Endothelial cell of umbilical vein (primary cell): ENCODE measurements around the gene COLGALT1. TPM values are rescaled to one million over a fixed set of nuclear protein-coding genes. Genes with fewer than 3 reads are reported as not detected.

Experiments used
- BruUV-seq: library from RNA; stranded (reverse); fragments of 400-500 nt; replicated peaks from 2 replicates; lab custom pipeline; 2021; lab: Mats Ljungman, UMichigan
- CTCF ChIA-PET: fragments of 300-600, 350-600 bp; sonication (Branson Sonifier 250); formaldehyde crosslinking; loops from one replicate; lab custom pipeline; 2021; ENCODE audit warnings: antibody characterized with exemption, inconsistent platforms; lab: Charles Lee
- POLR2A ChIA-PET: fragments of 300-600, 350-600 bp; sonication (Branson Sonifier 250); formaldehyde crosslinking; loops from one replicate; lab custom pipeline; 2021; ENCODE audit warnings: antibody characterized with exemption, inconsistent platforms; lab: Charles Lee
- DNase-seq: peaks from one replicate; pipeline ENCODE4 v3.0.0-alpha.2; 2011; ENCODE audit warnings: low read depth, low spot score
- FAIRE-seq: peaks from 2 replicates; lab custom pipeline; 2011; peaks lifted over from hg19 to GRCh38; lab: Jason Lieb, UNC
- H2AFZ ChIP-seq: 2 replicates; pipeline ENCODE4 v1.6.0; 2012; ENCODE audit warnings: low read depth, low read length, control low read depth, inconsistent platforms
- H3K27ac ChIP-seq: 2 replicates; pipeline ENCODE4 v1.5.1; 2011; ENCODE audit warnings: low read depth, mild to moderate bottlenecking, control low read depth, low read length, moderate library complexity; ENCODE audit not compliant: insufficient read depth
- H3K27me3 ChIP-seq, 2 experiments: 2 replicates each; pipeline versions ENCODE4 v1.6.0 to v1.6.1; 2011; ENCODE audit warnings: low read length in 2 of 2, mixed read lengths in 1 of 2; ENCODE audit not compliant: control insufficient read depth in 2 of 2, insufficient read depth in 2 of 2
- H3K36me3 ChIP-seq, 2 experiments: 2 replicates in 1 of 2; 3 replicates in 1 of 2; pipeline ENCODE4 v1.5.1; 2011; ENCODE audit warnings: low read length in 2 of 2, mild to moderate bottlenecking in 1 of 2, moderate library complexity in 1 of 2; ENCODE audit not compliant: control insufficient read depth in 2 of 2, insufficient read depth in 2 of 2; ENCODE audit errors: extremely low read depth in 1 of 2
- H3K4me1 ChIP-seq: 3 replicates; pipeline ENCODE4 v1.5.1; 2011; ENCODE audit warnings: mild to moderate bottlenecking, low read length; ENCODE audit not compliant: control insufficient read depth, insufficient read depth; ENCODE audit errors: extremely low read depth
- H3K4me2 ChIP-seq: 2 replicates; pipeline ENCODE4 v1.6.1; 2011; ENCODE audit warnings: low read length, control low read depth, mixed read lengths; ENCODE audit not compliant: insufficient read depth
- H3K4me3 ChIP-seq, 3 experiments: fragments of 200-600 bp in 1 of 3; sonication (generic), shearing (Covaris generic) in 1 of 3; replicated peaks in 1 of 3; 2 replicates each; pipeline ENCODE4 v1.5.1; 2011 to 2016; ENCODE audit warnings: control low read depth in 3 of 3, low read length in 3 of 3, mild to moderate bottlenecking in 2 of 3, inconsistent platforms in 1 of 3, low read depth in 1 of 3, moderate library complexity in 1 of 3; ENCODE audit not compliant: insufficient read depth in 1 of 3
- H3K79me2 ChIP-seq: 2 replicates; pipeline ENCODE4 v1.6.0; 2012; ENCODE audit warnings: low read length, inconsistent platforms; ENCODE audit not compliant: control insufficient read depth, insufficient read depth
- H3K9ac ChIP-seq: replicated peaks from 2 replicates; pipeline ENCODE3; 2011; ENCODE audit warnings: low read length, control low read depth; ENCODE audit not compliant: insufficient read depth; ENCODE audit errors: extremely low read depth
- H3K9me1 ChIP-seq: replicated peaks from 3 replicates; pipeline ENCODE4 v1.6.0; 2011; ENCODE audit warnings: mild to moderate bottlenecking, low read length; ENCODE audit not compliant: control insufficient read depth, insufficient read depth; ENCODE audit errors: extremely low read depth
- H3K9me3 ChIP-seq: replicated peaks from 2 replicates; pipeline ENCODE4 v1.5.1; 2012; ENCODE audit warnings: low read length, inconsistent platforms; ENCODE audit not compliant: control insufficient read depth, insufficient read depth
- H4K20me1 ChIP-seq: replicated peaks from 2 replicates; pipeline ENCODE3; 2011; ENCODE audit warnings: mild to moderate bottlenecking, low read length; ENCODE audit not compliant: control insufficient read depth, insufficient read depth; ENCODE audit errors: extremely low read depth
- FOS ChIP-seq: IDR thresholded peaks from 2 replicates; pipeline ENCODE4 v1.6.1; 2011; ENCODE audit warnings: mild to moderate bottlenecking, low read length, moderate library complexity, borderline replicate concordance; ENCODE audit not compliant: insufficient read depth
- MYC ChIP-seq: IDR thresholded peaks from one replicate; pipeline ENCODE4 v1.6.1; 2011; ENCODE audit warnings: mild to moderate bottlenecking, low read depth, low read length
- dilution Hi-C: fragments of 300-500 bp; cut with MboI; formaldehyde crosslinking; loops from one replicate; pipeline ENCODE4 v1.15.0; 2019; ENCODE audit warnings: low sequenced_read_pairs; ENCODE audit not compliant: extremely low pct_ligation_motif_present
- intact Hi-C: fragments of 100-400 bp; cut with micrococcal nuclease; formaldehyde crosslinking; loops from one replicate; pipeline ENCODE4 v1.10.0; 2022
- polyA plus RNA-seq, 4 experiments: library from polyadenylated mRNA; depleted of rRNA in 3 of 4; stranded (reverse) in 3 of 4; unstranded in 1 of 4; fragments of >200 nt; gene quantifications; 2 replicates each; pipeline versions ENCODE4 v1.2.1 to v1.2.3, GENCODE V29; 2011 to 2012; ENCODE audit warnings: missing spikeins in 1 of 4
- total RNA-seq: library from RNA; stranded (reverse); gene quantifications from 2 replicates; pipeline ENCODE4 v1.2.3, GENCODE V29; 2021
- TF ChIP-seq, protein P1 (sequence below): IDR thresholded peaks from 2 replicates; pipeline ENCODE4 v1.6.1; 2011; ENCODE audit not compliant: insufficient read depth, insufficient read length
- TF ChIP-seq, protein P2 (sequence below), 2 donors: IDR thresholded peaks; 1 replicate in 1 of 2; 2 replicates in 1 of 2; pipeline ENCODE4 v1.5.1; 2011; ENCODE audit warnings: low read length in 2 of 2, mild to moderate bottlenecking in 2 of 2, moderate library complexity in 2 of 2, control low read depth in 1 of 2, inconsistent platforms in 1 of 2, low read depth in 1 of 2; ENCODE audit not compliant: insufficient read depth in 1 of 2; ENCODE audit errors: extremely low read depth in 1 of 2

Gene COLGALT1
- total and polyA plus RNA-seq, 2 donors (not counting 3 experiments of a cell fraction or from before 2014, with no cell fraction given): 263 to 355 TPM

DNA sequence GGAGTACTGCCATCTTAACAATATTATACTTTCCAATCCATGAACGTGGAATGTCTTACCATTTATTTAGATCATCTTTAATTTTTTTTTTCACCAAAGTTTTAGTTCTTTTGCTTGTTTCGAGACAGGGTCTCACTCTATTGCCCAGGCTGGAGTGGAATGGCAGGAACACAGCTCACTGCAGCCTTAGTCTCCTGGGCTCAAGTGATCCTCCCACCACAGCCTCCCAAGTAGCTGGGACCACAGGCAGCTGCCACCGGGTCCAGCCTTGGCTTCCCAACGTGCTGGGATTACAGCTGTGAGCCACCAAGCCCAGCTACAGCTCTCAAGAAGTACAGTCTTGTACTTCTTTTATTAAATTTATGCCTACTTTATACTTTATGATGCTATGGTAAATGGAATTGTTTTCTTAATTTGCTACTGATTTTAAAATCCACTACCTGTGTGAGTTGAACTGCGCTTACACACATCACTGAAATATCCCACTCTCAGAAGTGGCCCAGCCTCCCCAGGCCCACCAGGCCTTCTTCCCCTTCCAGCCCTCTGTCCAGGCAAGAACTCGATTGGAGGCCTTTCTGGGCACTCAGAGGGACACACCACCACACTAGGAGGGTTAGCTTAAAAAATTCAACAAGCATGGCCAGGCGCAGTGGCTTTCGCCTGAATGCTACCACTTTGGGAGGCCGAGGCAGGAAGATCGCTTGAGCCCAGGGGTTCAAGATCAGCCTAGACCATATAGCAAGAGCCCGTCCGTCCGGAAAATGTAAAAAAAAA is 45.0 kb upstream of the COLGALT1 start:
- FAIRE-seq: no peak
- no TSS peak for BruUV-seq
- Histone ChIP-seq H2AFZ (no peak overlapping the region), H3K79me2 (peaks cover 47% of the 10 kb centered on the region), H3K9me3 (no peaks in the 10 kb centered on the region), H3K4me1 (peaks cover 13% of the 10 kb centered on the region), H3K27ac (peak overlapping the region; percentile 69), H3K9me1 (no peaks in the 10 kb centered on the region), H3K27me3 (no peaks in the 10 kb centered on the region), H3K4me3 (peak overlapping the region; percentile 81 to 82 (median 81)), H3K4me2 (peak overlapping the region; percentile 90), H3K36me3 (peaks cover 0 to 2% of the 10 kb centered on the region in 2 experiments), H3K9ac (peak overlapping the region; percentile 86), H4K20me1 (no peaks in the 10 kb centered on the region)
- ChIA-PET CTCF (interaction anchor here (1.1 to 8.4 kb wide), 8 partner anchors 10 to 256 kb away, joined by 3 to 67 read pairs (median 7); no protein-coding TSS in a partner anchor), POLR2A (interaction anchor here (0.6 to 2.1 kb wide), 3 partner anchors 16 to 267 kb away, joined by 3 to 8 read pairs (median 6); no protein-coding TSS in a partner anchor)
- DNase-seq: peak; percentile 32
- dilution Hi-C loops: no loop called here
- TF ChIP-seq FOS (no peak), MYC (no peak)
- TF ChIP-seq, protein P1, sequence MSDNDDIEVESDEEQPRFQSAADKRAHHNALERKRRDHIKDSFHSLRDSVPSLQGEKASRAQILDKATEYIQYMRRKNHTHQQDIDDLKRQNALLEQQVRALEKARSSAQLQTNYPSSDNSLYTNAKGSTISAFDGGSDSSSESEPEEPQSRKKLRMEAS: no peak
- TF ChIP-seq, protein P2, sequence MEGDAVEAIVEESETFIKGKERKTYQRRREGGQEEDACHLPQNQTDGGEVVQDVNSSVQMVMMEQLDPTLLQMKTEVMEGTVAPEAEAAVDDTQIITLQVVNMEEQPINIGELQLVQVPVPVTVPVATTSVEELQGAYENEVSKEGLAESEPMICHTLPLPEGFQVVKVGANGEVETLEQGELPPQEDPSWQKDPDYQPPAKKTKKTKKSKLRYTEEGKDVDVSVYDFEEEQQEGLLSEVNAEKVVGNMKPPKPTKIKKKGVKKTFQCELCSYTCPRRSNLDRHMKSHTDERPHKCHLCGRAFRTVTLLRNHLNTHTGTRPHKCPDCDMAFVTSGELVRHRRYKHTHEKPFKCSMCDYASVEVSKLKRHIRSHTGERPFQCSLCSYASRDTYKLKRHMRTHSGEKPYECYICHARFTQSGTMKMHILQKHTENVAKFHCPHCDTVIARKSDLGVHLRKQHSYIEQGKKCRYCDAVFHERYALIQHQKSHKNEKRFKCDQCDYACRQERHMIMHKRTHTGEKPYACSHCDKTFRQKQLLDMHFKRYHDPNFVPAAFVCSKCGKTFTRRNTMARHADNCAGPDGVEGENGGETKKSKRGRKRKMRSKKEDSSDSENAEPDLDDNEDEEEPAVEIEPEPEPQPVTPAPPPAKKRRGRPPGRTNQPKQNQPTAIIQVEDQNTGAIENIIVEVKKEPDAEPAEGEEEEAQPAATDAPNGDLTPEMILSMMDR (IDR thresholded peaks at IDR 0.05; ENCODE audit: extremely low read depth in 1 of 2, insufficient read depth in 1 of 2, low read depth in 1 of 2, low read length in 2 of 2): no peak
- intact Hi-C loops: loop anchor here (2.0 kb wide), 1 partner anchor 50 kb away; no protein-coding TSS in a partner anchor
